ENCODE data around the gene IZUMO1. TPM values are rescaled to one million over a fixed set of nuclear protein-coding genes. Genes with fewer than 3 reads are reported as not detected.

IZUMO1 gene
- total and polyA plus RNA-seq, 9 of the 15 experiments (the other 6 are each of a cell fraction or from before 2014, with no cell fraction given), result 0.14 to 2.1 (median 0.73) TPM

DNA sequence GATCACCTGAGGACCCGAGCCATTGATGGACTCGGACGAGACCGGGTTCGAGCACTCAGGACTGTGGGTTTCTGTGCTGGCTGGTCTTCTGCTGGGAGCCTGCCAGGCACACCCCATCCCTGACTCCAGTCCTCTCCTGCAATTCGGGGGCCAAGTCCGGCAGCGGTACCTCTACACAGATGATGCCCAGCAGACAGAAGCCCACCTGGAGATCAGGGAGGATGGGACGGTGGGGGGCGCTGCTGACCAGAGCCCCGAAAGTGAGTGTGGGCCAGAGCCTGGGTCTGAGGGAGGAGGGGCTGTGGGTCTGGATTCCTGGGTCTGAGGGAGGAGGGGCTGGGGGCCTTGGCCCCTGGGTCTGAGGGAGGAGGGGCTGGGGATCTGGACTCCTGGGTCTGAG, 9.5 kb upstream of the IZUMO1 start:
- FAIRE-seq (no peak), DNase-seq (ENCODE audit: extremely low read depth in 1 of 4, low spot score in 3 of 4) (no peak), ATAC-seq (no peak)
- Histone ChIP-seq H3K4me2 (ENCODE audit: insufficient read depth, low read length) (no peak overlapping the region), H3K27me3 (ENCODE audit: control insufficient read depth in 2 of 2, insufficient read depth in 2 of 2, low read length in 2 of 2) (no peaks in the 10 kb centered on the region), H3K27ac (ENCODE audit: extremely low read depth, low read depth, low read length) (no peak overlapping the region), H4K20me1 (replicated peaks; ENCODE audit: control insufficient read depth, insufficient read depth, low read length) (no peaks in the 10 kb centered on the region), H3K9me3 (replicated peaks; ENCODE audit: control insufficient read depth, insufficient read depth, low read depth, low read length) (no peaks in the 10 kb centered on the region), H3K4me1 (replicated peaks in 1 of 2; ENCODE audit: control insufficient read depth in 2 of 2, insufficient read depth in 2 of 2, low read length in 2 of 2) (peaks cover 26 to 61% of the 10 kb centered on the region in 2 experiments), H2AFZ (ENCODE audit: low read depth, low read length) (no peak overlapping the region), H3K4me3 (no peak overlapping the region), H3K79me2 (ENCODE audit: control insufficient read depth, insufficient read depth, low read length) (peaks cover 17% of the 10 kb centered on the region), H3K36me3 (ENCODE audit: control insufficient read depth, insufficient read depth, low read length) (peaks cover 3% of the 10 kb centered on the region; the same call in 1 of the 3 replicates), H3K9me1 (ENCODE audit: control insufficient read depth, insufficient read depth, low read length) (no peaks in the 10 kb centered on the region), H3K9ac (ENCODE audit: insufficient read depth in 1 of 2, low read depth in 2 of 2, low read length in 2 of 2) (0 out of 4 replicates have a peak overlapping the region, but pooled peaks of 1 of the 2 experiments have one; percentile 55)
- in situ Hi-C loops (cut with MboI) (no loop called here), intact Hi-C loops (cut with micrococcal nuclease) (no loop called here)
- ChIA-PET POLR2A (interaction anchor here (0.6 kb wide), 1 partner anchor 104 kb away, joined by 4 read pairs; no protein-coding TSS in a partner anchor), CTCF (ENCODE audit: low intra/inter-chr PET ratio) (interaction anchor here (0.6 kb wide), 1 partner anchor 216 kb away, joined by 3 read pairs; no protein-coding TSS in a partner anchor)
- no peak for TF ChIP-seq ZNF224 (CRISPR knock-in tag; IDR thresholded peaks at IDR 0.05)
- TF ChIP-seq TCF3 (CRISPR knock-in tag; IDR thresholded peaks at IDR 0.05), result no peak
- no TSS peak for BruUV-seq (replicated peaks)
- 89% methylated on average over 11 of the region's 11 CpGs for WGBS (ENCODE audit: insufficient coverage, low coverage, missing lambda C conversion rate)

DNA sequence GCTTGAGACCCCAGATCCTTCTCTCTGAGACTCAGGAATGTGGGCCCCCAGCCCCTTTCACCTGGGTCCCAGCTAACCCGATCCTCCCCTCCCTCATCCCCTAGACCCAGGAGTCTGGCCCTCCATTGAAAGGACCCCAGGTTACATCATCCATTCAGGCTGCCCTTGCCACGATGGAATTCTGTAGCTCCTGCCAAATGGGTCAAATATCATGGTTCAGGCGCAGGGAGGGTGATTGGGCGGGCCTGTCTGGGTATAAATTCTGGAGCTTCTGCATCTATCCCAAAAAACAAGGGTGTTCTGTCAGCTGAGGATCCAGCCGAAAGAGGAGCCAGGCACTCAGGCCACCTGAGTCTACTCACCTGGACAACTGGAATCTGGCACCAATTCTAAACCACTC, 9.1 kb upstream of the IZUMO1 start:
- no peak for DNase-seq (ENCODE audit: extremely low read depth in 1 of 4, low spot score in 3 of 4)
- no peaks in the 10 kb centered on the region for H3K27me3 ChIP-seq (ENCODE audit: control insufficient read depth in 2 of 2, insufficient read depth in 2 of 2, low read length in 2 of 2)
- intact Hi-C loops (cut with micrococcal nuclease), result loop anchor here (2.0 kb wide), 1 partner anchor 25 kb away; no protein-coding TSS in a partner anchor
- FAIRE-seq, result no peak
- peaks cover 7% of the 10 kb centered on the region; the same call in 1 of the 3 replicates for H3K36me3 ChIP-seq (ENCODE audit: control insufficient read depth, insufficient read depth, low read length)
- TF ChIP-seq RBM22 (IDR thresholded peaks at IDR 0.05; ENCODE audit: low read depth, low read length, poor library complexity, severe bottlenecking) (no peak), ZC3H4 (CRISPR knock-in tag; IDR thresholded peaks at IDR 0.05; ENCODE audit: borderline replicate concordance) (no peak), FOXK2 (conservative IDR thresholded peaks at IDR 0.05 in 1 of 2, IDR thresholded peaks at IDR 0.05 in 1 of 2; ENCODE audit: low read depth in 2 of 2) (no peak), HEY1 (CRISPR knock-in tag; IDR thresholded peaks at IDR 0.05; ENCODE audit: borderline replicate concordance) (no peak), PRMT5 (CRISPR knock-in tag; IDR thresholded peaks at IDR 0.05) (no peak)
- TF ChIP-seq, protein P1, sequence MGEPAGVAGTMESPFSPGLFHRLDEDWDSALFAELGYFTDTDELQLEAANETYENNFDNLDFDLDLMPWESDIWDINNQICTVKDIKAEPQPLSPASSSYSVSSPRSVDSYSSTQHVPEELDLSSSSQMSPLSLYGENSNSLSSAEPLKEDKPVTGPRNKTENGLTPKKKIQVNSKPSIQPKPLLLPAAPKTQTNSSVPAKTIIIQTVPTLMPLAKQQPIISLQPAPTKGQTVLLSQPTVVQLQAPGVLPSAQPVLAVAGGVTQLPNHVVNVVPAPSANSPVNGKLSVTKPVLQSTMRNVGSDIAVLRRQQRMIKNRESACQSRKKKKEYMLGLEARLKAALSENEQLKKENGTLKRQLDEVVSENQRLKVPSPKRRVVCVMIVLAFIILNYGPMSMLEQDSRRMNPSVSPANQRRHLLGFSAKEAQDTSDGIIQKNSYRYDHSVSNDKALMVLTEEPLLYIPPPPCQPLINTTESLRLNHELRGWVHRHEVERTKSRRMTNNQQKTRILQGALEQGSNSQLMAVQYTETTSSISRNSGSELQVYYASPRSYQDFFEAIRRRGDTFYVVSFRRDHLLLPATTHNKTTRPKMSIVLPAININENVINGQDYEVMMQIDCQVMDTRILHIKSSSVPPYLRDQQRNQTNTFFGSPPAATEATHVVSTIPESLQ (CRISPR knock-in tag; IDR thresholded peaks at IDR 0.05), result 0 out of 2 replicates have a peak, but pooled peaks have one; percentile 35
- no peak for ATAC-seq
- POLR2A ChIA-PET, result interaction anchor here (0.6 kb wide), 2 partner anchors 103 to 1620 kb away, joined by 3 to 4 read pairs; partner anchors contain the start of gene NR1H2
- H3K9me3 ChIP-seq (replicated peaks; ENCODE audit: control insufficient read depth, insufficient read depth, low read depth, low read length), result no peaks in the 10 kb centered on the region
- H2AFZ ChIP-seq (ENCODE audit: low read depth, low read length), result no peak overlapping the region
- H4K20me1 ChIP-seq (replicated peaks; ENCODE audit: control insufficient read depth, insufficient read depth, low read length), result no peaks in the 10 kb centered on the region
- H3K4me1 ChIP-seq (replicated peaks in 1 of 2; ENCODE audit: control insufficient read depth in 2 of 2, insufficient read depth in 2 of 2, low read length in 2 of 2), result peaks cover 30 to 65% of the 10 kb centered on the region in 2 experiments
- CTCF ChIA-PET (ENCODE audit: low intra/inter-chr PET ratio), result no interaction called here
- BruUV-seq (replicated peaks), result no TSS peak
- H3K27ac ChIP-seq (ENCODE audit: extremely low read depth, low read depth, low read length), result no peak overlapping the region; the same call in 2 of the 3 replicates
- no peaks in the 10 kb centered on the region for H3K9me1 ChIP-seq (ENCODE audit: control insufficient read depth, insufficient read depth, low read length)
- 74% methylated on average over 5 of the region's 5 CpGs for WGBS (ENCODE audit: insufficient coverage, low coverage, missing lambda C conversion rate)
- no peak overlapping the region for H3K4me2 ChIP-seq (ENCODE audit: insufficient read depth, low read length)
- H3K9ac ChIP-seq (ENCODE audit: insufficient read depth in 1 of 2, low read depth in 2 of 2, low read length in 2 of 2), result peak overlapping the region in 1 of 2 experiments; percentile 55; a peak in 2 of 4 replicates
- in situ Hi-C loops (cut with MboI), result no loop called here
- H3K4me3 ChIP-seq, result no peak overlapping the region
- peaks cover 22% of the 10 kb centered on the region for H3K79me2 ChIP-seq (ENCODE audit: control insufficient read depth, insufficient read depth, low read length)
